NCI-H1694 (cell line): Measurements from ENCODE around the gene HS6ST1.

Experiments
- DNase-seq: peaks from one replicate; lab custom pipeline; 2025; lab: John Stamatoyannopoulos, UW

HS6ST1 gene

GRCh38 chr2:128348701-128349100 lies 30.0 kb upstream of the HS6ST1 start:
- DNase-seq = no peak

GRCh38 chr2:128347701-128348539 lies 29.3 kb upstream of the HS6ST1 start:
- DNase-seq = peak; percentile 56

GRCh38 chr2:128347171-128347558 lies 28.5 kb upstream of the HS6ST1 start:
- DNase-seq = no peak

GRCh38 chr2:128346291-128347170 lies 27.9 kb upstream of the HS6ST1 start:
- no peak for DNase-seq

- no peak for DNase-seq
Observed at GRCh38 chr2:128345436-128346165, 26.9 kb upstream of the HS6ST1 start.

- no peak for DNase-seq
Observed at GRCh38 chr2:128344101-128344500, 25.4 kb upstream of the HS6ST1 start.

GRCh38 chr2:128343459-128343858 lies 24.8 kb upstream of the HS6ST1 start:
- no peak for DNase-seq

GRCh38 chr2:128342550-128342949 lies 23.9 kb upstream of the HS6ST1 start:
- no peak for DNase-seq

GRCh38 chr2:128341621-128342020 lies 23.0 kb upstream of the HS6ST1 start:
- DNase-seq = no peak

- no peak for DNase-seq
Observed at GRCh38 chr2:128332091-128332634, 13.5 kb upstream of the HS6ST1 start.

- DNase-seq = no peak
Observed at GRCh38 chr2:128330583-128330982, 11.9 kb upstream of the HS6ST1 start.

GRCh38 chr2:128329607-128330006 lies 10.9 kb upstream of the HS6ST1 start:
- DNase-seq = no peak

- DNase-seq = no peak
Observed at GRCh38 chr2:128327180-128327964, 8.7 kb upstream of the HS6ST1 start.

GRCh38 chr2:128326346-128326745 lies 7.7 kb upstream of the HS6ST1 start:
- no peak for DNase-seq

- DNase-seq = no peak
Observed at GRCh38 chr2:128325611-128326181, 7.0 kb upstream of the HS6ST1 start.

GRCh38 chr2:128324897-128325410 lies 6.3 kb upstream of the HS6ST1 start:
- DNase-seq = no peak

- DNase-seq = no peak
Observed at GRCh38 chr2:128324008-128324896, 5.6 kb upstream of the HS6ST1 start.

- no peak for DNase-seq
Observed at GRCh38 chr2:128323555-128323931, 4.9 kb upstream of the HS6ST1 start.

GRCh38 chr2:128322715-128323554 lies 4.3 kb upstream of the HS6ST1 start:
- no peak for DNase-seq
